ENCODE measurements around the gene CALCOCO2.

DNA sequence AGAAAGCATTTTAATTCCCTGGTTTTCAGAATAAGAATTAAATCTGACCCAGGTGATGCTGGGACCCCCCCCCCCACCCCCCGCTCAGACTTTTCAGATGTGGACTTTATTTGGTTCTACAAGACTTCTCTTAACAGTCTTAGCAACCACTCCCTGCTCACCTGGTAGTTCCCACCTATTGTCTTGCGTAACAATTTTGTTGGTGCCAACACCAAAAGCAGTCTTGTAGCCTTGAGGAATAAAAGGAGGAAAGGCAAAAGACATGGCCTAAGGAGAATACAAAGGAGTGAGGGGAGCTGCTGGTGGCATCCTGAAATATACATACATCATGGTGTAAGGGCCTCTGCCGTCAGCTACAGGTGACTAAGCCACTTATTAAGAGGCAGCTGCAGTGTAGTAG is 18.8 kb upstream of the CALCOCO2 start:
- TF ChIP-seq MXI1 (conservative IDR thresholded peaks at IDR 0.05; ENCODE audit: poor library complexity, severe bottlenecking) (no peak), TAF1 (IDR thresholded peaks at IDR 0.05; ENCODE audit: low read depth) (no peak)
- TF ChIP-seq, protein P1, sequence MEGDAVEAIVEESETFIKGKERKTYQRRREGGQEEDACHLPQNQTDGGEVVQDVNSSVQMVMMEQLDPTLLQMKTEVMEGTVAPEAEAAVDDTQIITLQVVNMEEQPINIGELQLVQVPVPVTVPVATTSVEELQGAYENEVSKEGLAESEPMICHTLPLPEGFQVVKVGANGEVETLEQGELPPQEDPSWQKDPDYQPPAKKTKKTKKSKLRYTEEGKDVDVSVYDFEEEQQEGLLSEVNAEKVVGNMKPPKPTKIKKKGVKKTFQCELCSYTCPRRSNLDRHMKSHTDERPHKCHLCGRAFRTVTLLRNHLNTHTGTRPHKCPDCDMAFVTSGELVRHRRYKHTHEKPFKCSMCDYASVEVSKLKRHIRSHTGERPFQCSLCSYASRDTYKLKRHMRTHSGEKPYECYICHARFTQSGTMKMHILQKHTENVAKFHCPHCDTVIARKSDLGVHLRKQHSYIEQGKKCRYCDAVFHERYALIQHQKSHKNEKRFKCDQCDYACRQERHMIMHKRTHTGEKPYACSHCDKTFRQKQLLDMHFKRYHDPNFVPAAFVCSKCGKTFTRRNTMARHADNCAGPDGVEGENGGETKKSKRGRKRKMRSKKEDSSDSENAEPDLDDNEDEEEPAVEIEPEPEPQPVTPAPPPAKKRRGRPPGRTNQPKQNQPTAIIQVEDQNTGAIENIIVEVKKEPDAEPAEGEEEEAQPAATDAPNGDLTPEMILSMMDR (IDR thresholded peaks at IDR 0.05; ENCODE audit: poor library complexity, severe bottlenecking): no peak

Data from neural cell (in vitro differentiated cells).